DOHH2 (cell line): ENCODE measurements around the gene FANCD2OS.

Experiments
- H3F3A ChIP-seq: fragments of 200-600 bp; sonication (generic), shearing (Covaris generic); 2 replicates; pipeline ENCODE4 v1.6.0; 2016; ENCODE audit warnings: antibody characterized with exemption, mild to moderate bottlenecking; ENCODE audit not compliant: control insufficient read depth, insufficient read depth
- H3K27ac ChIP-seq: fragments of 200-600 bp; sonication (generic); 2 replicates; pipeline ENCODE4 v1.5.1; 2014; ENCODE audit warnings: low read depth, mild to moderate bottlenecking, low read length, moderate library complexity
- H3K27me3 ChIP-seq: fragments of 200-600 bp; sonication (generic); 2 replicates; pipeline ENCODE4 v1.6.1; 2014; ENCODE audit warnings: mild to moderate bottlenecking, low read length, mixed read lengths; ENCODE audit not compliant: control insufficient read depth
- H3K36me3 ChIP-seq: fragments of 200-600 bp; sonication (generic); 2 replicates; pipeline ENCODE4 v1.6.1; 2014; ENCODE audit warnings: mild to moderate bottlenecking, low read length, moderate library complexity, mixed read lengths; ENCODE audit not compliant: control insufficient read depth
- H3K4me1 ChIP-seq: fragments of 200-600 bp; sonication (generic); 2 replicates; pipeline ENCODE4 v1.6.1; 2014; ENCODE audit warnings: mild to moderate bottlenecking, low read length, mixed read lengths; ENCODE audit not compliant: control insufficient read depth
- H3K4me2 ChIP-seq: fragments of 200-600 bp; sonication (generic); 2 replicates; pipeline ENCODE4 v1.6.0; 2014; ENCODE audit warnings: mild to moderate bottlenecking, low read length, moderate library complexity
- H3K4me3 ChIP-seq: fragments of 200-600 bp; sonication (generic); 2 replicates; pipeline ENCODE4 v1.5.1; 2014; ENCODE audit warnings: mild to moderate bottlenecking, low read length, mixed read lengths
- H3K79me2 ChIP-seq: fragments of 200-600 bp; sonication (generic); 2 replicates; pipeline ENCODE4 v1.6.1; 2014; ENCODE audit warnings: mild to moderate bottlenecking, low read length, mixed read lengths; ENCODE audit not compliant: control insufficient read depth
- H3K9me2 ChIP-seq: fragments of 200-600 bp; sonication (generic); replicated peaks from 2 replicates; pipeline ENCODE4 v1.6.1; 2014; ENCODE audit warnings: mild to moderate bottlenecking, low read length, mixed read lengths; ENCODE audit not compliant: control insufficient read depth
- H3K9me3 ChIP-seq: fragments of 200-600 bp; sonication (generic); 2 replicates; pipeline ENCODE4 v1.6.1; 2014; ENCODE audit warnings: antibody characterized with exemption, low read length, mixed read lengths; ENCODE audit not compliant: control insufficient read depth, insufficient read depth
- H4K20me1 ChIP-seq: fragments of 200-600 bp; sonication (generic); 2 replicates; pipeline ENCODE4 v1.6.0; 2014; ENCODE audit warnings: low read depth, mild to moderate bottlenecking, antibody characterized with exemption, low read length, moderate library complexity; ENCODE audit not compliant: control insufficient read depth, insufficient read depth
- CTCF ChIP-seq: fragments of 200-600 bp; sonication (generic); IDR thresholded peaks from one replicate; pipeline ENCODE4 v1.5.1; 2014; ENCODE audit warnings: antibody characterized with exemption, mild to moderate bottlenecking, low read depth, low read length; ENCODE audit not compliant: poor library complexity, severe bottlenecking
- EZH2phosphoT487 ChIP-seq: fragments of 200-600 bp; sonication (generic); IDR thresholded peaks from 2 replicates; pipeline ENCODE4 v1.6.1; 2017; ENCODE audit warnings: borderline replicate concordance, mild to moderate bottlenecking, antibody characterized with exemption, low read length, moderate library complexity, mixed read lengths

FANCD2OS gene

GRCh38 chr3:10122724-10123123 lies 14.7 kb upstream of the FANCD2OS start:
- peaks cover 73% of the 10 kb centered on the region for H3K79me2 ChIP-seq
- H3K9me2 ChIP-seq: no peaks in the 10 kb centered on the region
- peaks cover 12% of the 10 kb centered on the region for H4K20me1 ChIP-seq
- no peaks in the 10 kb centered on the region for H3K9me3 ChIP-seq
- H3F3A ChIP-seq: no peaks in the 10 kb centered on the region
- H3K36me3 ChIP-seq: peaks cover 84% of the 10 kb centered on the region
- H3K4me2 ChIP-seq: no peak overlapping the region
- H3K4me3 ChIP-seq: no peak overlapping the region
- no peaks in the 10 kb centered on the region for H3K27me3 ChIP-seq
- peaks cover 4% of the 10 kb centered on the region; the same call in 1 of the 2 replicates for H3K4me1 ChIP-seq
- TF ChIP-seq CTCF: no peak
- no peak for TF ChIP-seq EZH2phosphoT487
- no peak overlapping the region for H3K27ac ChIP-seq

GRCh38 chr3:10121064-10121463 lies 13.0 kb upstream of the FANCD2OS start:
- H3K27ac ChIP-seq: no peak overlapping the region
- H3K9me3 ChIP-seq: no peaks in the 10 kb centered on the region
- peaks cover 90% of the 10 kb centered on the region for H3K79me2 ChIP-seq

GRCh38 chr3:10119376-10119775 lies 11.3 kb upstream of the FANCD2OS start:
- Histone ChIP-seq H3K4me3 (no peak overlapping the region), H3K9me2 (no peaks in the 10 kb centered on the region), H3K36me3 (peaks cover 70% of the 10 kb centered on the region), H3K4me2 (no peak overlapping the region), H3F3A (no peaks in the 10 kb centered on the region), H4K20me1 (peaks cover 26% of the 10 kb centered on the region), H3K9me3 (no peaks in the 10 kb centered on the region), H3K27ac (no peak overlapping the region), H3K79me2 (peaks cover 90% of the 10 kb centered on the region), H3K4me1 (peaks cover 29% of the 10 kb centered on the region), H3K27me3 (no peaks in the 10 kb centered on the region)
- TF ChIP-seq EZH2phosphoT487 (no peak), CTCF (no peak)

More at GRCh38 chr3:10121064-10121463, 13.0 kb upstream of the FANCD2OS start:
- Histone ChIP-seq H4K20me1 (peaks cover 25% of the 10 kb centered on the region), H3K4me2 (no peak overlapping the region), H3K4me1 (peaks cover 20% of the 10 kb centered on the region), H3K9me2 (no peaks in the 10 kb centered on the region), H3F3A (no peaks in the 10 kb centered on the region), H3K27me3 (no peaks in the 10 kb centered on the region), H3K4me3 (no peak overlapping the region), H3K36me3 (peaks cover 85% of the 10 kb centered on the region)
- no peak for TF ChIP-seq CTCF
- TF ChIP-seq EZH2phosphoT487: no peak
